Activated gamma-delta T cell treated with Interleukin-2 at 50 U/mL for 16 hours (primary cell): Measurements from ENCODE around the gene TMEM232.
"Not testable (repeated sequence)": the region's sequence is repeated elsewhere in the genome, so short reads cannot be mapped to it uniquely, and the experiment has no call there.

Experiments used
- DNase-seq: peaks from one replicate; pipeline ENCODE4 v3.0.0-alpha.2; 2020

Gene TMEM232

GRCh38 chr5:110705349-110705748 is 21.1 kb downstream of the TMEM232 start:
- no peak for DNase-seq

GRCh38 chr5:110703481-110703880 is 23.0 kb downstream of the TMEM232 start:
- no peak for DNase-seq

- DNase-seq, result no peak
Measured at GRCh38 chr5:110702704-110703103, 23.8 kb downstream of the TMEM232 start.

- no peak for DNase-seq
Measured at GRCh38 chr5:110702300-110702699, 24.2 kb downstream of the TMEM232 start.

GRCh38 chr5:110692669-110693068 is 33.8 kb downstream of the TMEM232 start:
- DNase-seq, result not testable (repeated sequence)

GRCh38 chr5:110690587-110690986 is 35.9 kb downstream of the TMEM232 start:
- DNase-seq, result not testable (repeated sequence)

GRCh38 chr5:110687485-110687884 is 39.0 kb downstream of the TMEM232 start:
- no peak for DNase-seq

GRCh38 chr5:110686270-110686669 is 40.2 kb downstream of the TMEM232 start:
- no peak for DNase-seq

GRCh38 chr5:110681953-110682352 is 44.5 kb downstream of the TMEM232 start:
- DNase-seq, result no peak

- no peak for DNase-seq
Measured at GRCh38 chr5:110681109-110681508, 45.4 kb downstream of the TMEM232 start.

GRCh38 chr5:110676554-110676953 is 49.9 kb downstream of the TMEM232 start:
- DNase-seq, result not testable (repeated sequence)

- DNase-seq, result no peak
Measured at GRCh38 chr5:110665184-110665726, 61.2 kb downstream of the TMEM232 start.

GRCh38 chr5:110663525-110663924 is 62.9 kb downstream of the TMEM232 start:
- DNase-seq, result no peak

- DNase-seq, result no peak
Measured at GRCh38 chr5:110658006-110658405, 68.5 kb downstream of the TMEM232 start.

GRCh38 chr5:110653231-110653970 is 73.1 kb downstream of the TMEM232 start:
- DNase-seq, result no peak

GRCh38 chr5:110651507-110651906 is 75.0 kb downstream of the TMEM232 start:
- DNase-seq, result no peak

GRCh38 chr5:110644357-110644756 is 82.1 kb downstream of the TMEM232 start:
- DNase-seq, result no peak

GRCh38 chr5:110638970-110639902 is 87.2 kb downstream of the TMEM232 start:
- no peak for DNase-seq

- no peak for DNase-seq
Measured at GRCh38 chr5:110634475-110634874, 92.0 kb downstream of the TMEM232 start.

GRCh38 chr5:110631236-110631635 is 95.2 kb downstream of the TMEM232 start:
- DNase-seq, result no peak

- no peak for DNase-seq
Measured at GRCh38 chr5:110630350-110630749, 96.1 kb downstream of the TMEM232 start.

- no peak for DNase-seq
Measured at GRCh38 chr5:110625376-110625999, 101.0 kb downstream of the TMEM232 start.

GRCh38 chr5:110623874-110624273 is 102.6 kb downstream of the TMEM232 start:
- DNase-seq, result no peak
